Right atrium auricular region (tissue), 2 donors: ENCODE data around the gene ABCC4. TPM values are rescaled to one million over a fixed set of nuclear protein-coding genes. Genes with fewer than 3 reads are reported as not detected.

Experiments used
- DNase-seq: peaks from one replicate; pipeline ENCODE4 v3.0.0-alpha.2; 2019; ENCODE audit warnings: low spot score
- H3K27ac ChIP-seq, 2 donors: fragments of 200-600 bp; sonication (generic); 1 replicate in 1 of 2; 2 replicates in 1 of 2; pipeline ENCODE4 v1.5.1; 2016 to 2019
- H3K27me3 ChIP-seq, 2 donors: fragments of 200-600 bp; sonication (generic); one replicate each; pipeline versions ENCODE4 v1.5.1 to v1.6.0; 2017 to 2019
- H3K36me3 ChIP-seq: fragments of 200-600 bp; sonication (generic); one replicate; pipeline ENCODE4 v1.5.1; 2016
- H3K4me1 ChIP-seq, 2 donors: fragments of 200-600 bp; sonication (generic); one replicate each; pipeline versions ENCODE4 v1.5.1 to v1.6.0; 2017 to 2019
- H3K4me3 ChIP-seq, 2 donors: fragments of 200-600 bp; sonication (generic); 1 replicate in 1 of 2; 2 replicates in 1 of 2; pipeline ENCODE4 v1.5.1; 2017 to 2019; ENCODE audit warnings: mild to moderate bottlenecking in 1 of 2, moderate library complexity in 1 of 2
- H3K9me3 ChIP-seq, 2 donors: fragments of 200-600 bp; sonication (generic); one replicate each; pipeline ENCODE4 v1.5.1; 2019
- total RNA-seq, 2 donors: library from RNA; depleted of rRNA; stranded (reverse); fragments of >200 nt; gene quantifications; one replicate each; pipeline ENCODE4 v1.1.0, GENCODE V29; 2016
- TF ChIP-seq, protein P1 (sequence below), 2 donors: fragments of 200-600 bp; sonication (generic); IDR thresholded peaks; one replicate each; pipeline ENCODE4 v1.5.1; 2019; ENCODE audit warnings: antibody characterized with exemption in 2 of 2

Gene ABCC4
- total RNA-seq, 2 donors from 2014 or later: 3.0 to 4.2 TPM

DNA sequence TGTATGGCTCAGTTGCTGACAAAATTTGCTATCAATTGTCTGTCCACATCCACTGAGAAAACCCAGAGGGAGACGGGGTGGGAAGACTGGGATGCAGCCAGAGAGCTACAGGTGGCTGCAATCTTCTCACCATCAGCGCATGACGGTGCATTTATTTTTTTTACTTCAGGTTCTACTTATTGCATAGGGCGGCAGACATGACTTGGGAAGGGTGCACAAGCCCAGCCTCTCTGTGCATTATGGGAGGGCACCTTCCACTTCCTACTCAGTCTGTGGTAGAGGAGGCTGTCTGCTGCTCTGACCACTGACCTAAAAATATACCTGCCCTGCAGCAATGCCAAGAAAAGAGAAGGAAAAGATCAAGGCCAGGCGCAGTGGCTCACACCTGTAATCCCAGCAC is 73.1 kb downstream of the ABCC4 start:
- TF ChIP-seq, protein P1, sequence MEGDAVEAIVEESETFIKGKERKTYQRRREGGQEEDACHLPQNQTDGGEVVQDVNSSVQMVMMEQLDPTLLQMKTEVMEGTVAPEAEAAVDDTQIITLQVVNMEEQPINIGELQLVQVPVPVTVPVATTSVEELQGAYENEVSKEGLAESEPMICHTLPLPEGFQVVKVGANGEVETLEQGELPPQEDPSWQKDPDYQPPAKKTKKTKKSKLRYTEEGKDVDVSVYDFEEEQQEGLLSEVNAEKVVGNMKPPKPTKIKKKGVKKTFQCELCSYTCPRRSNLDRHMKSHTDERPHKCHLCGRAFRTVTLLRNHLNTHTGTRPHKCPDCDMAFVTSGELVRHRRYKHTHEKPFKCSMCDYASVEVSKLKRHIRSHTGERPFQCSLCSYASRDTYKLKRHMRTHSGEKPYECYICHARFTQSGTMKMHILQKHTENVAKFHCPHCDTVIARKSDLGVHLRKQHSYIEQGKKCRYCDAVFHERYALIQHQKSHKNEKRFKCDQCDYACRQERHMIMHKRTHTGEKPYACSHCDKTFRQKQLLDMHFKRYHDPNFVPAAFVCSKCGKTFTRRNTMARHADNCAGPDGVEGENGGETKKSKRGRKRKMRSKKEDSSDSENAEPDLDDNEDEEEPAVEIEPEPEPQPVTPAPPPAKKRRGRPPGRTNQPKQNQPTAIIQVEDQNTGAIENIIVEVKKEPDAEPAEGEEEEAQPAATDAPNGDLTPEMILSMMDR (IDR thresholded peaks at IDR 0.05): no peak
- DNase-seq: no peak
- Histone ChIP-seq H3K4me3 (no peak overlapping the region), H3K9me3 (no peaks in the 10 kb centered on the region), H3K36me3 (no peaks in the 10 kb centered on the region), H3K4me1 (peaks cover 0 to 4% of the 10 kb centered on the region in 2 donors), H3K27ac (no peak overlapping the region), H3K27me3 (no peaks in the 10 kb centered on the region)

- Histone ChIP-seq H3K27ac (no peak overlapping the region), H3K4me3 (no peak overlapping the region), H3K36me3 (no peaks in the 10 kb centered on the region), H3K9me3 (no peaks in the 10 kb centered on the region), H3K4me1 (peaks cover 0 to 4% of the 10 kb centered on the region in 2 donors), H3K27me3 (no peaks in the 10 kb centered on the region)
- TF ChIP-seq, protein P1 (IDR thresholded peaks at IDR 0.05): no peak
- DNase-seq: no peak
Measured at GRCh38 chr13:95226932-95227695, 74.1 kb downstream of the ABCC4 start.

DNA sequence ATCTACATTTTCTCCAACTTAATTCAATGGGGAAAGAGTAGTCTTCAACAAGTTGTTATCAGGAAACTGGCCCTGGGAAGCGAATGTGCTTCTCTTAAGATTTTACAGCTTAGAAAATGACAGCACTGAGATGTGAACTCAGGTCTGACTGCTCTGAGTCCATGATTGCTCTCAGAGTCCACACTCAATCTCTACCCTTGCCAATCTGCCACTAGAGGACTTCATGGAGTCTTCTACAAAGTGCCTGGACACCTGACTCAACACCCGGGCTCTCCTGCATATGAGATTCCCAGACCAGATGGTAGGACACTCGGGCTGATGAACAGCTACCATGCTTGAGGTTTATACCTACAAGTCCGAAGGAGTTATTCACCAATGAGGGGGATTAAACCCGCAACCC is 74.8 kb downstream of the ABCC4 start:
- H3K4me1 ChIP-seq: peaks cover 0 to 4% of the 10 kb centered on the region in 2 donors
- TF ChIP-seq, protein P1 (IDR thresholded peaks at IDR 0.05): no peak
- H3K9me3 ChIP-seq: no peaks in the 10 kb centered on the region
- no peaks in the 10 kb centered on the region for H3K36me3 ChIP-seq
- no peak overlapping the region for H3K4me3 ChIP-seq
- no peak for DNase-seq
- no peak overlapping the region for H3K27ac ChIP-seq
- H3K27me3 ChIP-seq: no peaks in the 10 kb centered on the region

DNA sequence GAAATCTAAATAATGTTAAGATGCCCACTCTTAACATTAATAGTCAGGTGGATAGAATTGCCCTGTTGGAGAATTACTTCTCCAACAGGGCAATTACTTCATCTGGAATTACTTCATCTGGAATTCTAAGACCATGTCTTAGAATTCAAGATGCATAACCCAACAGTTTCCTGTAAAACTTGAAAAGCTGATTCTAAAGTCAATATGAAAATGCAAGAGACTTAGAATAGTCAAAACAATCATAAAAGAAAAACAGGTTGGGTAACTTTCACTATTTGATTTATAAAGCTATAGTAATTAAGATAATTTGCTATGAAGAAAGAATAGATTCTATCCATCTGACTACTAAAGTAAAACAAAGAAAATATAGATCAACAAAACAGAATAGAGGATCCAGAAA is 75.2 kb downstream of the ABCC4 start:
- H3K36me3 ChIP-seq: no peaks in the 10 kb centered on the region
- H3K4me1 ChIP-seq: peaks cover 0 to 4% of the 10 kb centered on the region in 2 donors
- TF ChIP-seq, protein P1 (IDR thresholded peaks at IDR 0.05): no peak
- H3K9me3 ChIP-seq: no peaks in the 10 kb centered on the region
- no peak overlapping the region for H3K27ac ChIP-seq
- no peak overlapping the region for H3K4me3 ChIP-seq
- no peaks in the 10 kb centered on the region for H3K27me3 ChIP-seq
- DNase-seq: no peak

- H3K36me3 ChIP-seq: no peaks in the 10 kb centered on the region
- H3K4me1 ChIP-seq: peaks cover 0 to 4% of the 10 kb centered on the region in 2 donors
- DNase-seq: no peak
- H3K4me3 ChIP-seq: no peak overlapping the region
- H3K27me3 ChIP-seq: no peaks in the 10 kb centered on the region
- TF ChIP-seq, protein P1 (IDR thresholded peaks at IDR 0.05): no peak
- H3K9me3 ChIP-seq: no peaks in the 10 kb centered on the region
- H3K27ac ChIP-seq: no peak overlapping the region
Measured at GRCh38 chr13:95224064-95224463, 77.2 kb downstream of the ABCC4 start.

DNA sequence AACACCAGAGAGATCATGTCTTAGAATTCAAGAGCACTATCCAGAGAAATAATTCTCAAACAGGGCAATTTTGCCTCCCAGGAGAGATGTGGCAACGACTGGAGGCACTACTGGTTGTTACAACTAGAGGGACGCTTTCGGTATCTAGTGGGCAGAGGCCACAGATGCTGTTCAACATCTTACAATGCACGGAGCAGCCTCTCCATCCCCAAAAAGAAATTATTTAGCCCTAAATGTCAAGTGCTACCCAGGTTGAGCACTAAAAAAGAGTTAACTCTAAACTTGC is 78.6 kb downstream of the ABCC4 start:
- no peak for DNase-seq
- no peaks in the 10 kb centered on the region for H3K36me3 ChIP-seq
- H3K4me1 ChIP-seq: peaks cover 0 to 4% of the 10 kb centered on the region in 2 donors
- no peak overlapping the region for H3K27ac ChIP-seq
- TF ChIP-seq, protein P1 (IDR thresholded peaks at IDR 0.05): no peak
- no peaks in the 10 kb centered on the region for H3K9me3 ChIP-seq
- H3K4me3 ChIP-seq: no peak overlapping the region
- H3K27me3 ChIP-seq: no peaks in the 10 kb centered on the region
